GM03348 (cell line): ENCODE results near the gene FYB2.
A peak's percentile ranks its signal among the peaks of the same experiment; 100 is the strongest.

ENCODE experiments used
- DNase-seq: peaks from one replicate; pipeline ENCODE4 v3.0.0; 2012; ENCODE audit warnings: low spot score

FYB2 gene

GRCh38 chr1:56833088-56833487 lies 13.9 kb upstream of the FYB2 start:
- no peak for DNase-seq

- peak; percentile 88 for DNase-seq
Measured at GRCh38 chr1:56831871-56832693, 12.9 kb upstream of the FYB2 start.

DNA sequence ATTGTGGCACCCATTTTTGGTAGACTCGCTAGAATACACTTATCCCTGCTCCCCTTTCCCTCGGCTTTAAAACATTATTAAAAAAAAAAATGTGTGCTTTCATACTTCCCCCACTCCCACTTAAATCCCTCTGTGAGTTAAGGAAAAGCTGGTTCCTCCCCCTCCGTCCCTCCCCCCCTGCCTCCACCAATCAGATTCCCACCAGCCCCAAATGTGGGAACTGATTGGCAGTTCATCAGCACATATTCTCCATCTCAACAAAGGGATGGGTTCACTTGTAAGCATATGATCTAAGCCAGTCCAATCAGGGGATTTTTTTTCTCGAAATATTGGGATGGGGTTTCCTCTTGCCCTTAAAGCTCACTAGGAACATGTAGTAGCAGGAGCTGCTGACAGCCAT lies 10.8 kb upstream of the FYB2 start:
- no peak for DNase-seq

- no peak for DNase-seq
Measured at GRCh38 chr1:56827711-56828110, 8.5 kb upstream of the FYB2 start.

DNA sequence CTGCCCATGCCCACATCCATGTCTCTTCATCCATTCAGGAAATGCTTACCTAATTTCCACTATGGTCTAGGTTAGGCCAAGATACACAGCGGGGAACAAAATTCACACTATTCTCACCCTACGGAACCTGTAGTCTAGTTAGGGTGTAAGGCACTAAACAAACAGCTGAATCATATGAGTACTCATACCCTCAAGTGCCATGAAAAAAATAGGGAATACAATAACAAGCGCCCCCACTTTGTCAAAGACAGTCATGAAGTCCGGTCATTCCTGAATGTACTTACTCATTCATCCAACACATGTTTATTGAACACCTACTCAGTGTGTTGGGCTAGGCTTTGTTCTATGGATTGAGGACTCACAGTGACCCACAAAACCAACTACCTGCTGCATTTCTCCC lies 6.2 kb upstream of the FYB2 start:
- no peak for DNase-seq

DNA sequence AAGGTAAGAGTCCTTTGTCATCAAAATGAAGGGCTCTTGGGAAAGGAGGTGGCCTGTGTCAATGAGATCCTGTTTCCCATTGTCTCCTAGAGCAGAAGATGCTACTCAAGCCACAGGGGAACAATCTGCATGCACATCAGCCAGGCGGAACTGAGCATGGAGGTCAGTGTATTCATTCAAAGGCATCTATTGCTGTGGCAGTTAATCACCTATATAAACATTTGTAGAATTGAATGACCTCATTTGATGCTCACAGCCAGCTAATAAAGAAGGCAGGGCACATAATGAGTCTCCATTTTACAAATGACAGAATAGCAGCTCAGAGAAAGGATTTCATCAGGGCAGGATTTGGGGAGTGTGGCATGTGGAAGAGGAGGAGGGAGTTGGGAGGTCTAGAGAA lies 5.7 kb upstream of the FYB2 start:
- no peak for DNase-seq

GRCh38 chr1:56824271-56824670 lies 5.1 kb upstream of the FYB2 start:
- DNase-seq, result no peak

DNA sequence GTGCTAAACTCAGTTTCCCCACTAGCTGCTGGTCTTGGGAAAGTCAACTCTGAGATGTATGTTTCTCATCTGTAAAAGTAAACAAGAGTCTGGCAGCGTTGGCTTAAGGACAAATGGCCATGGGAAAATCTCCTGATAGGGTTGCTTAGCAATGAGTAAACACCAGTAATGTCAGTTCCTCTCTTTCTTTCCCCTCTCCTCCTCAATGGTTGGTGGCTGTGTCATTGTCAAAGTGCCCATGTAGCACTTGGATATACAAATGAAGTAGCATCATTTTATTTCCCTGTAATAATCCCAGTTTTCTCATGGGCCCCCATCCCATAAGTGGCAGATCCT lies 2.2 kb upstream of the FYB2 start:
- no peak for DNase-seq

- peak; percentile 89 for DNase-seq
Measured at GRCh38 chr1:56820755-56821461, 1.7 kb upstream of the FYB2 start.

DNA sequence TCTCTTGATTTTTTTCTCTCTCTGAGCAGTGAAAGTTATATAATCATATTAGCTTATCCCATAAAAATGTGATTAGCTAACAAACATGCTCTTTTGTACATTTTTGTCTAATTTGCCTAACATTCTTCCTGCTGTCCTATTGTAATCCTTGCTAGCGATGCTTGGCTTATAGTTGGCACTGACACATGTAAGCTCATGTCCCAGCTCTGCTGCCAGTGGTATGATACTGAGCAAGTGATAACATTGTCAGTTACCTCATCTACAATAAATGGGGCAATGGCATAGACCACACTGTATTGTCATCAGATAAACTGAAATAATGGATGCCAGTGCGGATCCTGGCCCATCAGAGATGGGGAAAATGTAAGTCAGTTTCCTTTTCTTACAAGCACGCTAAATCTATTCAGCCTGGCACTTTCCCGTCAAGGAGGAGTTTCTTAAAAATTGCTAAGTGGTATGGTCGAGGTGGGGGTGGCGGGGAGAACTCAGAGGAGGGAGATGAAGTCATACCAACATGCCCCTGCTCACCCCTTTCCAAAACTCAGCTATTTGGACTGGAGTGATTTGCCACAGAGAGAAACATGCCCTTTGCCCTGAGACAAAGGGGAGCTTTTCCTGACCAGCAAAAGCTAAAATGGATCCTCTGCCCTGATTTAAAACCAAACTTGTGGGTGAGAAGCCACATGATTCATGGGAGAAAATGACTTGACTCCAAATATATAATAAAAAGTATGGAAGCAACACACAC lies 1.3 kb downstream of the FYB2 start:
- peak; percentile 20 for DNase-seq

DNA sequence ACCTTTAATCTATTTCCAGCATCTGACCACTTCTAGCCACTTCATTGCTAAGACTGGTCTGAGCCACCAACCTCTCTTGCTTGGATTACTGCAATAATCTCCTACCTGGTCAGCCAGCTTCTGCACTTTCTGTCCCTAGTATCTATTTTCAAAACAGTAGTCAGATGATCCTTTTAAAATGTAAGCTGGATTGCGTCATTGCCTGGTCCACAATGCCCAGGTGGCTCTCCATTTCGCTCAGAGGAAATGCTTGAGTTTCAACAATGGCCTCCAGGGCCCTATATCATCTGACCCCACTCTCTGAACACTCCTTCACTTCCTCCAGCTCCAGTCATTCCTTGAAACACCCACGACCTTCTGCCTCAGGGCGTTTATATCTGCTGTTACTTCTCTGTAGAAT lies 2.3 kb downstream of the FYB2 start:
- no peak for DNase-seq

DNA sequence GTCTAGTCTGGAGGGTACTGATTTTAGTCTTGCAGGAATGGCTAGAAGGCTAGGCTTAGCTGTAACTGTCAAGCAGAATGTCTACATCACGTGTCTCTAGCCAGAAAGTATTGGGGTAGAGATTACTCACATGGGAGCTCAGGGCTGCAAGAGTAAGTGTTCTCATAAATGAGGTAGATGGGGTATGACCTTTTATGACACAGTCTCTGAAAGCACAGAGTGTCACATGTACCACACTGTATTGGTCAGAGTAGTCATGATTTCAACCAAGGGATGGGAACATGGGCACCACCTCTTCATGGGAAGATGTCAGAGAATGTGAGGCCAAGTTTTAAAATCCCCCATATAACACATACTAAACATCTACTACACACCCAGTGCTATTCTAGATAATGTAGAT lies 2.9 kb downstream of the FYB2 start:
- DNase-seq, result no peak

GRCh38 chr1:56814205-56814604 lies 5.0 kb downstream of the FYB2 start:
- no peak for DNase-seq

GRCh38 chr1:56811331-56811730 lies 7.9 kb downstream of the FYB2 start:
- DNase-seq, result no peak

GRCh38 chr1:56808410-56808809 lies 10.8 kb downstream of the FYB2 start:
- DNase-seq, result no peak

- DNase-seq, result no peak
Measured at GRCh38 chr1:56806804-56807203, 12.4 kb downstream of the FYB2 start.

DNA sequence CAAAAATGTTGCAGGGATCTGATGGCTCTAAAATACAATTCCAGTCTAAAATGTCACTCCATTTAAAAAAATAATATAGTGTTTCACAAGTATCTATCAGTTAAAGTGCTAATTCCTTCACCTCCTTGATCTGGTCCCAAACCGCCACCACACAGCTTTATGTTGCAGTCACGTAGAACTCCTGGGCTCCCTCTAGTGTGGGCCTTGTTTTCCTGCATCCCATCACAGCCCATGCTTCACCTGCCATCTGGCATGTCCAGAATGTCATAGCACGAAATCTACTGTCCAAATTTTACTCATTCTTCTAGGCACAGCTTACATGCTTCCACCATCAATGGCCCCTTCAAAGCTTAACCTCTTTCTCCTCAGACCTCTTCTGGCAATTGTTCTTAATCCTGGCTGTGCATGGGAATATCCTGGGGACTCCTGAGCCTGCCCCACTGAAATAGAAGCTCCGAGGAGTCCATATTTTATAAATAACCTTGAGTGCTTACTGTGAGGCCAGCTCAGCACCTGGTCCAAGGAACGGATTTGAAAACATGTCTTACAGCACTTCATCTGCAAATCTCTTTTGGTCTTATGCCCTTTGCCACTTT lies 15.5 kb downstream of the FYB2 start:
- peak; percentile 43 for DNase-seq

DNA sequence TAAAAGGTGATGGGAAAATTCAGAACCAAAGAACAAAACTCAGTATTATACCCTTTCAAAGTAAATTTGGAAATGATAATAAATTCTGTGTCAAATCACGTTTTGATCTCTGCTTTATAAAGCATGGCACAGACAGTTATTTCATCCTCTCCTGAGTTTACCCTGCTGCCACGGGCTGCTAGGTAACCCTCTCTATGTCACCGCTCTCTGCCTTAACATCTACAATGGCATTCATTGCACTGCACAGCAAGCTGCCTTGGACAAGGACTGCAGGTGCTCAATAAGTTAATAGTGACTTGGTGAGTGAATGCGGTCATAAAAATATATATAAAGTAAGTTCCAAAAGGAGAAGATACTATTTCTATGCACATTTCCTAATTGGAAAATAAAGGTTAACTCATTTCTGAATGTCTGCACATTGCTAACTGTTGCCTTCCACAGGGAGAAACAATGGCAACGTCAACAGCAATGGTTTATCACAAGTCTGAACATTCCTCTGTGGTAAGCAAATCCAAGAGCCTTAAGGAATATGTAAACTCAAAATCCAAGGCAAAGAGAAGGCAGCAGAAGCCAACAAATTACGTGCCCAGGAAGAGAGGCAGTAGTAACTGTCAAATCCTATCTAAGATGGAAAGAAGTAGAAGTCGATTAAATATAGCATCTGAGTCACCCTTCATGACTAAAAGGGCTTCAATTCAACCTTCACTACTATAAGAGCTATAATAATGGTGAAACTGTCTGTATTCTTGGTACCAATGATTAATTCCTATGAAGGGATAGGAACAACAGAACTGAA lies 19.4 kb downstream of the FYB2 start:
- no peak for DNase-seq

DNA sequence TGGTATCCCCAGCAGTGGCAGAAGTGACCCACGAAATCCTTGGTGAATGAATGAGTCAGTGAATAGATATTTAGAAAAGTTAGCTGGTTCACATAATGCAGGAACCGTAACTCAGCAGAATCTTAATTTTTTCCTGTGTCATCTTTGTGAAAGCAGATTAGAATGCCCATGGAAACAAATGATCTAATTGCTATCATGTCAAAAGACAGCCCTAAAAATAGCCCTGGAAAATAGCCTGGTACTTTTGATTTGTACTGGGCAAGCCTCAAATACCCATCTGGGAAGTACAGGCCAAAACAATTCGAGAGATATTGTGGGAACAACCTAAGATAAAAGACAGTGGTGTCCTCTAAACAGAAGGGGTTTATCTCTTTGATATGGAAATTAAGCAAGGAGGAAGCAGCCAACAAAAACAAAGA lies 21.1 kb downstream of the FYB2 start:
- DNase-seq, result peak; percentile 35

DNA sequence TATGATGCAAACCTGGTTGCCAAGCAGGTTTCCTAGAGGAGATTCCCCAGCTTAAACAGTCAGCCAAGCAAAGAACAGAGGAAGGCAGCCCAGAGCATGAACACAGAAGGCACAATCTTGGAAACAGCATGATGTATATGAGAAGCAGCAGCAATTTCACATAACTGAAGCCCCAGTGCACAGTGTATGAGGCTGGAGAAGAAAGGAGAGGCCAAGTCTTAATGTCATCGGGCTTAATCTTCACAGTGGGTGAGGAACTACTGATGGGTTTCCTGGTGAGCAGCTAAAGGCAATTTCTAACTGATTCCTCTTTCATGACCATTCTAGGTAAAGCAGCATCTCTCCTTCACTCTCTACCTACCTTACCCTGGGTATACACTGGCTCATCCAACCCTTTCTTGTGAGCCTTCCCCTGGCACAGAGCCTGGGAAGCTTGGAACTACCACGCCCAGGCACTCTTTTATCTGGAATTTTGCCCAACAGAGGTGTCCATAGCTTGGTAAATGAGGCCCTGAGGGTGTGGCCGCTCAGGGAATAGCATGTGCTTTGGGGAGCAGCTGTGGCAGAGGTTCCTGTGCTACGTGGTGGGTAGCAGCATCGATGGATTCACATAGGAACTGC lies 22.0 kb downstream of the FYB2 start:
- DNase-seq, result no peak

- DNase-seq, result no peak
Measured at GRCh38 chr1:56795870-56796269, 23.3 kb downstream of the FYB2 start.
